WERI-Rb-1 (cell line): Measurements from ENCODE around the gene PANX3.

Source experiments
- DNase-seq: peaks from one replicate; pipeline ENCODE4 v3.0.0-alpha.2; 2020
- H3K27ac ChIP-seq: fragments of 250-450 bp; sonication (Bioruptor Pico); 2 replicates; pipeline ENCODE4 v1.5.1; 2020; ENCODE audit warnings: mild to moderate bottlenecking, moderate library complexity
- H3K27me3 ChIP-seq: fragments of 250-450 bp; sonication (Bioruptor Pico); 2 replicates; pipeline ENCODE4 v1.5.1; 2021; ENCODE audit warnings: mild to moderate bottlenecking, low read depth, moderate library complexity; ENCODE audit not compliant: insufficient read depth, severe bottlenecking
- H3K36me3 ChIP-seq: fragments of 250-450 bp; sonication (Bioruptor Pico); 2 replicates; pipeline ENCODE4 v1.5.1; 2020; ENCODE audit warnings: mild to moderate bottlenecking, moderate library complexity
- H3K4me3 ChIP-seq: 2 replicates; pipeline ENCODE4 v1.5.1; 2011; ENCODE audit warnings: low read depth, mild to moderate bottlenecking, control low read depth, low read length
- H3K9me3 ChIP-seq: fragments of 250-450 bp; sonication (Bioruptor Pico); 2 replicates; pipeline ENCODE4 v1.5.1; 2021; ENCODE audit warnings: mild to moderate bottlenecking, moderate library complexity; ENCODE audit not compliant: severe bottlenecking
- CTCF ChIP-seq: IDR thresholded peaks from 2 replicates; pipeline ENCODE4 v1.5.1; 2011; ENCODE audit warnings: low read depth, mild to moderate bottlenecking, control low read depth, inconsistent platforms, low read length

PANX3 gene

GRCh38 chr11:124605719-124606118, 5.5 kb upstream of the PANX3 start:
- no peak for DNase-seq
- no peak for TF ChIP-seq CTCF
- H3K4me3 ChIP-seq = no peak overlapping the region
- no peaks in the 10 kb centered on the region for H3K9me3 ChIP-seq
- H3K27me3 ChIP-seq = no peaks in the 10 kb centered on the region
- H3K27ac ChIP-seq = no peak overlapping the region
- no peaks in the 10 kb centered on the region for H3K36me3 ChIP-seq

- H3K27me3 ChIP-seq = no peaks in the 10 kb centered on the region
- H3K36me3 ChIP-seq = no peaks in the 10 kb centered on the region
- H3K9me3 ChIP-seq = no peaks in the 10 kb centered on the region
- no peak for TF ChIP-seq CTCF
- H3K4me3 ChIP-seq = no peak overlapping the region
- DNase-seq = no peak
- no peak overlapping the region for H3K27ac ChIP-seq
Observed at GRCh38 chr11:124608147-124608546, 3.1 kb upstream of the PANX3 start.

- Histone ChIP-seq H3K27ac (no peak overlapping the region), H3K27me3 (no peaks in the 10 kb centered on the region), H3K4me3 (no peak overlapping the region), H3K9me3 (no peaks in the 10 kb centered on the region), H3K36me3 (no peaks in the 10 kb centered on the region)
- DNase-seq = no peak
- TF ChIP-seq CTCF = no peak
Observed at GRCh38 chr11:124610295-124610694, 933 bp upstream of the PANX3 start.

- Histone ChIP-seq H3K27ac (no peak overlapping the region), H3K4me3 (no peak overlapping the region), H3K36me3 (no peaks in the 10 kb centered on the region), H3K27me3 (no peaks in the 10 kb centered on the region), H3K9me3 (no peaks in the 10 kb centered on the region)
- no peak for TF ChIP-seq CTCF
- no peak for DNase-seq
Observed at GRCh38 chr11:124612045-124612444, 817 bp downstream of the PANX3 start.

- DNase-seq = no peak
- Histone ChIP-seq H3K27me3 (no peaks in the 10 kb centered on the region), H3K27ac (no peak overlapping the region), H3K36me3 (no peaks in the 10 kb centered on the region), H3K9me3 (no peaks in the 10 kb centered on the region), H3K4me3 (no peak overlapping the region)
- TF ChIP-seq CTCF = no peak
Observed at GRCh38 chr11:124612567-124613246, 1.5 kb downstream of the PANX3 start.

- H3K27me3 ChIP-seq = no peaks in the 10 kb centered on the region
- H3K9me3 ChIP-seq = no peaks in the 10 kb centered on the region
- H3K36me3 ChIP-seq = peaks cover 3% of the 10 kb centered on the region
- TF ChIP-seq CTCF = no peak
- no peak overlapping the region for H3K4me3 ChIP-seq
- DNase-seq = peak; percentile 63
- no peak overlapping the region for H3K27ac ChIP-seq
Observed at GRCh38 chr11:124618863-124619262, 7.6 kb downstream of the PANX3 start.
